Calu3 (cell line): ENCODE measurements around the gene MORF4L2. TPM values are rescaled to one million over a fixed set of nuclear protein-coding genes. Genes with fewer than 3 reads are reported as not detected.

ENCODE experiments used
- BruUV-seq: library from RNA; stranded (reverse); fragments of 400-500 nt; replicated peaks from 2 replicates; lab custom pipeline; 2021; lab: Mats Ljungman, UMichigan
- CTCF ChIA-PET: fragments of 300-600 bp; sonication (Branson Sonifier 250); formaldehyde crosslinking; loops from one replicate; lab custom pipeline; 2022; ENCODE audit warnings: antibody characterized with exemption; lab: Charles Lee
- DNase-seq: peaks from one replicate; pipeline ENCODE4 v3.0.0; 2022
- H3K27ac Mint-ChIP-seq: one replicate; pipeline ENCODE4 v1.8.0; 2022; ENCODE audit warnings: mixed read lengths; ENCODE audit not compliant: unreplicated experiment
- H3K27me3 Mint-ChIP-seq: one replicate; pipeline ENCODE4 v1.8.0; 2022; ENCODE audit warnings: mixed read lengths; ENCODE audit not compliant: unreplicated experiment
- H3K36me3 Mint-ChIP-seq: one replicate; pipeline ENCODE4 v1.8.0; 2022; ENCODE audit warnings: mild to moderate bottlenecking, moderate library complexity, mixed read lengths; ENCODE audit not compliant: insufficient read depth, unreplicated experiment
- H3K4me1 Mint-ChIP-seq: one replicate; pipeline ENCODE4 v1.8.0; 2022; ENCODE audit warnings: mild to moderate bottlenecking, low read depth, mixed read lengths; ENCODE audit not compliant: unreplicated experiment
- H3K4me3 Mint-ChIP-seq: one replicate; pipeline ENCODE4 v1.8.0; 2022; ENCODE audit warnings: mild to moderate bottlenecking, low read depth, moderate library complexity, mixed read lengths; ENCODE audit not compliant: unreplicated experiment
- H3K9me3 Mint-ChIP-seq: one replicate; pipeline ENCODE4 v1.8.0; 2022; ENCODE audit warnings: low read depth, mixed read lengths; ENCODE audit not compliant: unreplicated experiment
- intact Hi-C: fragments of 100-400 bp; cut with micrococcal nuclease; formaldehyde crosslinking; loops from one replicate; pipeline ENCODE4 v1.10.0; 2022; ENCODE audit not compliant: unreplicated experiment
- total RNA-seq: library from RNA; stranded (reverse); gene quantifications from 2 replicates; pipeline ENCODE4 v1.2.3, GENCODE V29; 2022
- TF ChIP-seq, protein P1 (sequence below): fragments of 200-600 bp; IDR thresholded peaks from one replicate; pipeline ENCODE4 v1.8.0; 2022; ENCODE audit warnings: antibody characterized with exemption; ENCODE audit not compliant: unreplicated experiment

The MORF4L2 gene
- total RNA-seq, 1 experiment from 2014 or later: 388 TPM

GRCh38 chrX:103726477-103726876 lies 40.0 kb upstream of the MORF4L2 start:
- TF ChIP-seq, protein P1, sequence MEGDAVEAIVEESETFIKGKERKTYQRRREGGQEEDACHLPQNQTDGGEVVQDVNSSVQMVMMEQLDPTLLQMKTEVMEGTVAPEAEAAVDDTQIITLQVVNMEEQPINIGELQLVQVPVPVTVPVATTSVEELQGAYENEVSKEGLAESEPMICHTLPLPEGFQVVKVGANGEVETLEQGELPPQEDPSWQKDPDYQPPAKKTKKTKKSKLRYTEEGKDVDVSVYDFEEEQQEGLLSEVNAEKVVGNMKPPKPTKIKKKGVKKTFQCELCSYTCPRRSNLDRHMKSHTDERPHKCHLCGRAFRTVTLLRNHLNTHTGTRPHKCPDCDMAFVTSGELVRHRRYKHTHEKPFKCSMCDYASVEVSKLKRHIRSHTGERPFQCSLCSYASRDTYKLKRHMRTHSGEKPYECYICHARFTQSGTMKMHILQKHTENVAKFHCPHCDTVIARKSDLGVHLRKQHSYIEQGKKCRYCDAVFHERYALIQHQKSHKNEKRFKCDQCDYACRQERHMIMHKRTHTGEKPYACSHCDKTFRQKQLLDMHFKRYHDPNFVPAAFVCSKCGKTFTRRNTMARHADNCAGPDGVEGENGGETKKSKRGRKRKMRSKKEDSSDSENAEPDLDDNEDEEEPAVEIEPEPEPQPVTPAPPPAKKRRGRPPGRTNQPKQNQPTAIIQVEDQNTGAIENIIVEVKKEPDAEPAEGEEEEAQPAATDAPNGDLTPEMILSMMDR: no peak
- CTCF ChIA-PET: interaction anchor here (0.6 kb wide), 1 partner anchor 25 kb away, joined by 9 read pairs; no protein-coding TSS in a partner anchor

DNA sequence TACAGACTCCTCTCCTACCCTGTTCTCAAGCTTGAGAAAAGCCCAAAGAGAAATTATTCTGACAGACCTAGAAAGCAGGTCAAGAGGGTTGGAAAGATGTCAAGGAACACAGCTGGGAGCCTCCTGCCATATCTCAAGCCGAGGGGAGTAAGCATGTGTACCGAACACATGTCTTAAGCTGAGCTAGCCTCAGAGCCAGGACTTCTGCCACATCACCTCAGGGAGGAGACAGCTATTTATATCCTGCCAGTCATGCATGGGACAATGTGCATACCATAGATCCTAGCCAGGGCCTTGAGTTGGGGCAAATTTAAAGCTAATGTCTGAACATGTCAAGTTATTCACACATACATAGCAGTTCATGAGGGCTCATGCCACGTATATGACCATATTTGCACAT lies 36.0 kb upstream of the MORF4L2 start:
- CTCF ChIA-PET: no interaction called here
- H3K4me3 Mint-ChIP-seq: no peak overlapping the region
- no TSS peak for BruUV-seq
- no peaks in the 10 kb centered on the region for H3K9me3 Mint-ChIP-seq
- no peaks in the 10 kb centered on the region for H3K36me3 Mint-ChIP-seq
- DNase-seq: no peak
- no peaks in the 10 kb centered on the region for H3K4me1 Mint-ChIP-seq
- no peak overlapping the region for H3K27ac Mint-ChIP-seq
- peaks cover 74% of the 10 kb centered on the region for H3K27me3 Mint-ChIP-seq
- intact Hi-C loops: no loop called here
- TF ChIP-seq, protein P1: no peak

More at GRCh38 chrX:103726477-103726876, 40.0 kb upstream of the MORF4L2 start:
- Mint-ChIP-seq H3K9me3 (no peaks in the 10 kb centered on the region), H3K27ac (no peak overlapping the region), H3K36me3 (no peaks in the 10 kb centered on the region), H3K4me3 (no peak overlapping the region), H3K27me3 (peaks cover 99% of the 10 kb centered on the region), H3K4me1 (no peaks in the 10 kb centered on the region)
- intact Hi-C loops: no loop called here
- no peak for DNase-seq
- BruUV-seq: no TSS peak

GRCh38 chrX:103718120-103718519 lies 31.6 kb upstream of the MORF4L2 start:
- Mint-ChIP-seq H3K36me3 (no peaks in the 10 kb centered on the region), H3K27me3 (peaks cover 64% of the 10 kb centered on the region), H3K4me1 (no peaks in the 10 kb centered on the region), H3K9me3 (no peaks in the 10 kb centered on the region), H3K27ac (no peak overlapping the region), H3K4me3 (no peak overlapping the region)
- DNase-seq: no peak
- CTCF ChIA-PET: no interaction called here
- no TSS peak for BruUV-seq
- intact Hi-C loops: no loop called here
- TF ChIP-seq, protein P1: no peak

DNA sequence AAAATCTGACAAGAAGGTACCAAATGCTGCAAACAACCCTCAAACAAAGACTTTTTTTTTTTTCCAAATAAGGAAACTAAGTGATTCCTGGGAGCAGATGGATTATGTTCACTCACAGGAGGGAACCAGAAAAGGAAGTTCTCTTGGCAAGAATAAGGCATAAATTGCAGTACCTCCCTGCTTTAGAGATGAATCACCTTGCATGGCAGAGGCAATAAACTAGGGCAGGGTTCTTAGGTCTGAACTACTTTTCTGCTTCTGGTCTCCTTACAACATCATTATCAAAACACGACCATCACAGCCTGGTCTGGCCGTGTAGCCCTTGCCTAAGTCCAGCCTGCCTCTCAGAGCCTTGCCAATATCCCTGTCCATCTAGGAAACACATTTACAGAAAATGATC lies 30.5 kb upstream of the MORF4L2 start:
- no TSS peak for BruUV-seq
- Mint-ChIP-seq H3K27me3 (peaks cover 54% of the 10 kb centered on the region), H3K4me1 (no peaks in the 10 kb centered on the region), H3K36me3 (no peaks in the 10 kb centered on the region), H3K9me3 (no peaks in the 10 kb centered on the region), H3K4me3 (no peak overlapping the region), H3K27ac (no peak overlapping the region)
- intact Hi-C loops: no loop called here
- TF ChIP-seq, protein P1: no peak
- CTCF ChIA-PET: no interaction called here
- no peak for DNase-seq
